NCI-H2196 (cell line): ENCODE data around the gene ANKRD24.
"Not testable (repeated sequence)": the region's sequence is repeated elsewhere in the genome, so short reads cannot be mapped to it uniquely, and the experiment has no call there.

ENCODE experiments used
- DNase-seq: peaks from one replicate; lab custom pipeline; 2025; ENCODE audit not compliant: unreplicated experiment; lab: John Stamatoyannopoulos, UW

Gene ANKRD24

DNA sequence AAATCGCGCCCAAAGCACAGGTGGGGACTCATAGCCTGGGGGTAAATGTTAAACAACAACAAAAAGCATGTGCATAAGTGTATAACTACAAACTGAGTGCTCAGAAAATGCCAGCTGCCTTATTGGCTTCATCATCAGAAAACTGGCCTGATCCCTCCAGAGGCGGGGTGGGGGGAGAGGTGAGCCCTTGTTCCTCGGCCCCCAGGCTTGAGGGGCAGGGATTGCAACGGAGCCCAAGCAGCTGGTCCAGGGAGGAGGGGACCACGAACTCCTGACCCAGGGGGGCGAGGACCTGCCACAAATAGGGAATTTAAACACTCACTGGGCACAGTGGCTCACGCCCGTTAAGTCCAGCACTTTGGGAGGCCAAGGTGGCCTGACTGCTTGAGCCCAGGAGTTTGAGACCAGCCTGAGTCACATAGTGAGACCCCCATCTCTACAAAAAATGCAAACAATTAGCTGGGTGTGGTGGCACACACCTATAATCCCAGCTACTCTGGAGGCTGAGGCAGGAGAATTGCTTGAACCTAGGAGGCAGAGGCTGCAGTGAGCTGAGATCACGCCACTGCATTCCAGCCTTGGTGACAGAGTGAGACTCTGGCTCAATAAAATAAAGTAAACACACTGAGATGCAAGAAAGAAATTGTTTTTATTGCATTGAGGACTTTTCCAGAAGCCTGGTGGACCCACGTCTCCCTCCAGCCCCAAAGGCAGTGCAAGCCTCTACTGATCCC, 8.8 kb upstream of the ANKRD24 start:
- no peak for DNase-seq

DNA sequence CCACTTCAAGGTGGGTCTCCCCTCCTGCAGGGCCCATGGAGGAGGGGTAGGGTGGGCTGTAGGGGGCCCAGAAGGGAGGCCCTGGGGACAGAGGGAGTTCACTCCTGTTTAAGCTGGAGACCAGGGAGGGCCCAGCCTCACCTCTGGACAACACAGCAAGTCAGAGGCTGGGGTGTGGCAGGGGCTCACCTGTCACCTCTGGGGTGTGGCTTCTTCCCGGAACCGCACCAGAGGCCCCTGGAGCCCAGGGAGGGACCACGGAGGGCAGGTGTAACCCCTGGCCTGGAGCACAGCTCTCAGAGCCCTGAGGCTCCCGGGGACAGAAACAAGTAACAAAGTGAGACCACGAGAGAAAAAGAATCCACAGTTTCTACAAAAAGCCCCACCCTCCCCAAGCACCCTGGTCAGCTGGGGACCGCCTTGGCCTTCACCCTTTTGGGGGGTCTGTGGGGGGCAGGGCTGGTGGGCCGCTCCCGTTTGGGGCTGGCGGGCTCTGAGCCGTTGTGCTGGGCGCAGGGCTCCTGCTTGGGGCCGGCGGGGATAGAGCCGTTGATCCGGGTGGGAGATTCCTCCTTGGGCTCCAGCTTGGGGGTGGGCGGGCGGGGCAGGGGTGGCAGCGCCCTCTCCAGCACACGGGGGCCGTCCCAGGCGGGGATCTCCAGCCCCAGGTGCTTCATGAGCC, 8.1 kb upstream of the ANKRD24 start:
- DNase-seq = no peak

DNA sequence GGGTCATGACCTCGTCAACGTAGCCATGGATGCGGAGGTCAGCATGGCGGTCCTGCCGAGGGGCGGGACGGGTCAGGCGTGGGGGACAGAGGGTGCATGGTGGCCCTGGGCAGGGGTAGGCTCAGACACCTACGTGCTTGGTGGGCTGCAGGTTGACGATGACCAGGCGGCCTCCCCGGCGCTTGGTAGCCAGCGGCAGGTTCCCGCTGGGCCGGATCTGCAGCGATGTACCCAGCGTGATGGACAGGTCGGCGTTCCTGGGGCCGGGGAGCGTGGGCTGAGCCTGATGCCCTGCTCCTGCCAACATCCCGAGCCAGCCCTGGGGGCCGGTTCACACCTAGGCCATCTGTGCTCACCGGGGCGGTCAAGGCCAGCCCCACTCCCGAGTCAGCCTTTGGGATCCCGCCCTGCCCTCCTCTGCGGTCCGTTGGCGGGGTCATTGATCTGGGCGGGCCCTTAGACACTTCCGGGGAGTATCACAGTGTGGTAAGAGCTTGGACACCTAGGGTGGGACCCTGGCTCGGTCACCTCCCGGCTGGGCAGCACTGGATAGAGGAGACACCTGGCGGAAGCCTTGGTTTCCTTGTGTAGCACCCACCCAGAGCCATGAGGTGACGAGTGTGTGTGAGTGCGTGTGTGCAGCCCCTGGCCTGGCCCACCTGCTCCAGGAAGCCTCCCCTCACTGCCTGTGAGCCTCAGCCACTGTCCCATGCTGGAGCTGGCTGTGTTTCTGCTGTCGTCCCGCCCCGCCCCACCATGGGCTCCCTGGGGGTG, 7.4 kb upstream of the ANKRD24 start:
- no peak for DNase-seq

DNA sequence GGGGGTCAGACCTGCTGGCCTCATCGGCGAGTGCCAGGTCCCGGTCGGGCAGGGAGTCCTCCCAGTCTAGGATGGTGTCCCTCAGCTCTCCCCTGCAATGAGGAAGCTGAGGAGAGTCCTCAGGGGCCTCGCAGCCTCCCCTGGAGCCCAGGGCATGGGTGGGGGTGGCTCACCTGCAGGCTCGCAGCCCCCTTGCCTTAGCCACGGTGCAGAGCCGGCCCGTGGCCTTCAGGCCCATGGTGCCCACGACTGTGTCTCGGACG, 6.9 kb upstream of the ANKRD24 start:
- DNase-seq = no peak

DNA sequence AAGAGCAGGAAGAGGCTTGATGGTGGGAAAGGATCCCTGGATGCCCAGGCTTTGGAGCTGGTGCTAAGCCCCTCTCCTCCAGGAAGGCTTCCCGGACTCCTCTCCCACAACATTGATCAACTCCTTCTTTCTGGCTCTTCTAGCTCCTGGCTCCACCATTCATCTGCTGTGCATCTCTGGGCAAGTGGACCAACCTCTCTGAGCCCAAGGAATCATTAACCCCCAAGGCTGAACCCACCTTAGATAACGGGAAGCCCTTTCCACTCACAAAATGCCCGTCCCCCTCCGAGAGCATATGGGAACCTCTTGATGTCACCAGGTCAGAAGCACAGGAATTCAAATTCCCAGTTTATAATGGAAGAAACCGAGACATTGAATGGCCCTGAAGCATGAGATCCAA, 5.3 kb upstream of the ANKRD24 start:
- DNase-seq = no peak

DNA sequence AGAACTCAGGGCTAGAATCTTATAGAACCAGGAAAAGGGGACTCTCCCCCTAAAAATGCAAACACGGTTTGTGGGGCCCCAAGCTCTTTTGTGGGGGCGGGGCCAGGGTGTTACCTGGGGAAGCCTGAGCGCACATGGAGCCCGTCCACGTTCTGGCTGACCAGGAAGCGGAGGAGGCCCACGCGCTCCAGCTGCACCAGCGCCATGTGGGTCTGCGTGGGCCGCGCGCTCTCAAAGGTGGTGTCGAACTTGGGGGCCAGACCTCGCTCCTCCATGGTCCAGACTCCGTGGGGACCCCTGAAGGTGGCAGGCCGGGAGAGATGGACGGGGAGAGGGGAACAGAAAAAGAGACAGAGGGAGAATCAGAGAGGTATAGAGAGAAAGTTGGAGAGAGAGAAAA, 3.5 kb upstream of the ANKRD24 start:
- DNase-seq = no peak

DNA sequence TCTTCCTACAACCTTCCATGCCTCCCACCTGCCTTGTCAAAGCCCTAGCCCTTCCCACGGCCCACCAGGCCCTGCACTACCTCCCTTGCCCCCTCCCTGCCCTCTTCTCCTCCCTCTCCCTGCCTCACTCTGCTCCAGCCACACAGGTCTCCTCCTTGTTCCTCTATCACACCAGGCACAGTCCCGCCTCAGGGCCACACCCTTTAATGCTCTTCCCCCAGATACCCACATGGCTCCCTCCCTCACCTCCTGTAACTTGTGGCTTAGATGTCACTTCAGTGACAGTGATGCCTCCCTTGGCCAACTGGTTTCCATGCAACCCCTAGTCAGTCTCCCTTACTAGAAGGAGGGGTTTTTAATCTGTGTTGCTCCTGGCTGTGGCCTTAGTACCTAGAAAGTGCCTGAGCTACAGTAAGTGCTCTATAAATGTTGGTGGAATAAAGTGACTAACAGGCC, 1.4 kb upstream of the ANKRD24 start:
- no peak for DNase-seq

DNA sequence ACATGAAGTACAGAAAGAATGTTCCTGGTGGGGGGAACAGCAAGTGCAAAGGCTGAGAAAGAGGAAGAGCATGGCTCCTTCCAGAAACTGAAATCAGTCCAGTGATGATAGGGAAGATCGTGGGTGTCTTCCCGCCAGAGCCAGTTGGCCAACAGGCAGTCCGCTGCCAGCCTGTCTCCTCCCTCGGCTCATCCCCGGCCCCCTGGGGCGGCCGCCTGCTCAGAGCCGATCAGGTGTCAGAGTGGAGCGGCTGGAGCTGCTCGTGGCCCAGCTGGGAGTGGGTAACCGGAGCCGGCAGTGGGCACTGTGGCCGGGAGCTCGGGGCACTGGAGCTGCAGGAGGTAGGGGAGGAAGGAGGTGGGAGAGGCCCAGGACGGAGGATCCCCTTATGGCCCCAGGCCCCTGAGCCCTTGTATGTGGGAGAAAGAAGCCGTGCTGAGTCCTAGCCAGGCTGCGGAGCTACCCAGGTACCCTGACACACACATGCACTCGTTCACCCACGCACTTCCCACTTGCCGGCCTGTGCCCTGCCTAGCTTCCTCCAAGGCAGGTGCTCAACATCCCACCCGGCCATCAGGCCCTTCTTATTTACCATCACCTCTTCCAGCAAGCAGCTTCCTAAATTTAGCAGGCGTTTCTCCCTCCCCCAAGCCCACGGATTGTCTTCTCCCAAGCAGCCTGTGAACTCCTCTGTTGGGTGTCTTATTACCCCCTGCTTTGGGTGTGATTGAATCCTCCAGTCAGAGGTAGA, 1.7 kb downstream of the ANKRD24 start:
- DNase-seq = peak; percentile 78

DNA sequence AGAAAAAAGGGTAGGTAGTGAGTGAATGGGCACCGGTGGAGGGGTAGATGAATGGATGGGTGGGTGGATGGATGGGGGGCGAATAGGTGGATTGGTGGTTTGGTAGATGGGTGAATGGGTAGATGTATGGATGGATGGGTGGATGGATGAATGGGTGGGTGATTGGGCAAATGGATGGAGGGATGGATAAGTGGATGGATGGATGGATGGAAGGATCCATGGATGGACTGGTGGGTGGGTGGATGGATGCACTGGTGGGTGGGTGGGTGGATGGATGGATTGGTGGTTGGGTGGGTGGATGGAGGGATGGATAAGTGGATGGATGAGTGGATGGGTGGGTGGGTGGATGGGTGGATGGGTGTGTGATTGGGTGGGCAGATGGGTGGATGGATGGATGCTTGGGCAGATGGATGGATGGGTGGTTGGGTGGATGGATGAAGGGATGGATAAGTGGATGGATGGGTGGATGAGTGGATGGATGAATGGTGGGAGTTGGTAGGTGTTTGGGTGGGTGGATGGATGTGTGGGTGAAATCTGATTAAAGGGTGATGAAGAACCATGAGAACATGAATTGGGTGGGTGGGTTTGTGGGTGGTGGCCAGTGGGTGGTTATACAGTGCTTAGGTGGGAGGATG, 2.3 kb downstream of the ANKRD24 start:
- DNase-seq = no peak

DNA sequence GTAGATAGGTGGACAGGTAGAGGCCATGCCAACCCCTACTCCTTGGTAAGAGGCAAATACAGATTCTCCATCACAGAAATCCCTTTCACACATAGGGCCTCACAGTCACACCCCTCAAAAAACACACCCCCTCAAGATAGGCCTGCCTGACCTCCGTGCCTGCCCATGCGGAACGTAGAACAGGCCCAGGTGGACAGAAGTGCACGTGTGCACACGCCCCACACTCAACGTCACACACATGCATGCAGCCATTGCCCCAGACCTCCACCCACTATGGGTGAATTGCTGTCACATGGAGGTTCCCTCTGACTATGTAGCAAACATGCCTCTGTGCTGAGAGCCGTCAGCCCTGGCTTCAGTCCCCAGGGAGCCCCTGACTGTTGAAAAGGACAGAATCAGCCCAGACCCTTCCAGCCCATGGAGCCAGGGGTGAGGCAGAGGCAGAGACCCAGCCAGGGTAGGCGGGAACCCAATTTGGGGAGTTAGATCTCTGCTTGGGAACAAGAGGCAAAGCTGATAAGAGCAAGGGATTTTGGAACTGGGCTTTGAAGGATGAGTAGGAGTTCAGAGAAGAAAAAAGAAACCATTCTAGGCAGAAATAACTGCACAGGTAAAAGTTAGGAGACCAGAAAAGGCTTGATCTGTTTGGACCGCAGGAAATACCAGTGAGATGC, 3.1 kb downstream of the ANKRD24 start:
- no peak for DNase-seq

DNA sequence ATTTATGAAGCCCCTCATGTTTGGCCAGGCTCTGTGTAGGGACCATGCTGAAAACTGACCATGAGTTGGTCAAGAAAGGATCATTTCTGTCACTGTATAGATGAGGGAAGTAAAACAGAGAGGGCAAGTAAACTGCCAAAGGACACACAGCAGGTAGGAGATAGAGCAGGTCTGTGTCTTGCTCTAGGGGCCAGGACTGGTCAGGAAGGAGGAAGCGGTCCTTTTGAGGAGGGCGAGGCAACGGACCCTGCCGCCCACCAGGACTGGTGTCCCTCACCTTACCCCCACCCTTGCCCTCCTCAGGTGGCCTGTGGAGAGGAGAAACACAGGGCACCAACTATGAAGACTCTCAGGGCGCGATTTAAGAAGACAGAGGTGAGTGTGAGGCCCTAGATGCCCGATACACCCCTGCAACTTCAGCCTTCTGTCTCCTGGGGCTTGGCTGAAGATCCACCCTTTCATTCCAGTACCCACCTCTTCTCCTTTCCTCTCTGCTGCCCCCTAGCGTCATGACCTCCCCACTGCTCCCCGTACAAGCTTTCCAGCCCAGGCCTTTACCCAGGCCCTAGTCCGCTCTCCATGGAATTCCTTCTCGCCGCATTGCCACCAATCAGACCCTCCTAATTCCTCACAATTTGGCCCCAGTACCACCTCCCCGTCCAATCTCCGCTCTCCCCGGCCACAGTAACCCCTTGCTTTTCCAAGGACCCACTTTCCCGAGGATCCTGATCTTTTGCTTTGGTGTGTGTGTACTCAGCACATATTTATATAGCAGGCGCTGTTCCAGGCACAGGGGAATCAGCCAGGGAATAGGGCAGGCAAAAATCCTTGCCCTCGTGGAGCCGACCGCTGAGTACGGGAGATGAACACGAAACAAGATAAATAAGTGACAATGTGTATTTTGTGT, 3.9 kb downstream of the ANKRD24 start:
- DNase-seq = peak; percentile 80

DNA sequence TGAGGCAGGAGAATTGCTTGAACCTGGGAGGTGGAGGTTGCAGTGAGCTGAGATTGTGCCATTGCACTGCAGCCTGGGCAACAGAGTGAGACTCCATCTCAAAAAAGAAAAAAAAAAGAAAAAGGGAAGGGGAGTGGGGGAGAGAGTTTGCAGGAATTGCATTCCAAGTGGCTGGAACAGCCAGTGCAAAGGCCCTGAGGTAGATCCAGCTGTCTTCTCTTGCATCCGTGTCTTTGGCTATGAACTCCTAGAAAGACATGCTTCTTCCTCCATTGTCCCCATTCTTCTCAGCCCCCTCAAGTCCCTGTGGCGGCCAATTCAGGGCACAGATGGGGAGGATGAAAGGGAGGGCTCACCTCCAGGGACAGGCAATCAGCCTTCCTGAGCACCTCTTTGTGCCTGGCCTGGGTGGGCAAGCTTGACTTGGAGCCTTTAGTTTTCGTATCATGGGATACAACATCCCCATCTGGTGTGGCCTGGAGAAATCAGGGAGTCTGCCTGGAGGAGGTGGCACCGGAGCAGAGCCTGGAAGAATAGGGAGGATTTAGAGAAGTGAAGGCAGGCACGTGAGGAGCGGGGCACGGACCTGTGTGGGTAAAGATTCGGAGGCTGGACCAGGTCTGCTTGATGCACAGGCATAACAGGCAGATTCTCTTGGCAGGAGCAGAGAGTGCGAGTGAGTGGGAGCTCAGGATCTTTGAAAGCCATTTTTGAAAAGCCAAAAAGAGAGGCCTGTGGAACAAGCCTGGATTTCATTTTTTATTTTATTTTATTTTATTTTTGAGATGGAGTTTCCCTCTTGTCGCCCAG, 5.0 kb downstream of the ANKRD24 start:
- DNase-seq = no peak

DNA sequence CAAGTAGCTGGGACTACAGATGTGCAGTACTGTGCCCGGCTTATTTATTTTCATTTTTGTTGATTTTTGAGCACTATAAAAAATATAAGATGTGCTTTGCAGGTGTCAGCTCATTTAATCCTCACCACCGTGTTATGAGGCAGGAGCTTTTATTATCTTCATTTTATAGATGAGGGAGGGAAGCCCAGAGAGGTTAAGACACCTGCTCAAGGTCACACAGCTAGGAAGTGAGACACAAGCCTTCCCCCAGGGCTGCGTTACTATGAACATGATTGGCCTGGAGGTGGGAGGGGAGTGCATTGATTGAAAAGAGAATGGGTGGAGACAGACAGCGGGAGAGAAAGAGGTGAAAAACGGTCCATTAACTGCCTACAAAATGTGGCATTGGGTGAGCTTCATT, 7.2 kb downstream of the ANKRD24 start:
- DNase-seq = no peak

DNA sequence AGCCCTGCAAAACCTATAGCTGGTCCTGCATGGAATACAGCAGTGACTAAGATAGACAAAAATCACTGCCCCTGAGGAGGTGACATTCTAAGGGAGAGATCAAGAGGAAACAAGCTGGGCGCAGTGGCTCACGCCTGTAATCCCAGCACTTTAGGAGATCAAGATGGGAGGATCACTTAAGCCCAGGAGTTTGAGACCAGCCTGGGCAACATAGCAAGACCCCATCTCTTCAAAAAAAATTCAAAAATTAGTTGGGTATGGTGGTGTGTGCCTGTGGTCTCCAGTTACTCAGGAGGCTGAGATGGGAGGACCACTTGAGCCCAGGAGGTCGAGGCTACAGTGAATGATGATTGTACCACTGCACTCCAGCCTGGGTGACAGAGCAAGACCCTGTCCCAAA, 10.0 kb downstream of the ANKRD24 start:
- not testable (repeated sequence) for DNase-seq

DNA sequence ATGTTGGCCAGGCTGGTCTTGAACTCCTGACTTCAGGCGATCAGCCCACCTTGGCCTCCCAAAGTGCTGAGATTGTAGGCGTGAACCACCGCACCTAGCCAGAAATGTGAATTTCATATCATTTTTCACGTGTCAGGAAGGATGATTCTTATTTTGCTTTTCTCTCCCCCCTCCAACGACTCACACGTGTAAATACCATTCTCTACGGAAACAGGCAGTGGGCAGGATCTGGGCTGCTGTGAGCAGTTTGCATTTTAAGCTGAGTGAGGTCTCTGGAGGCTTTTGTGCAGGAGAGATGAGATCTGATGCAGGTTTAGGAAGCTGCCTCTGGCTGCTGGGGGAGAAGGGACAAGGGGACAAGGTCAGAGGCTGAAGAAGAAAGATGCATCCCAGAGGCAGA, 11.9 kb downstream of the ANKRD24 start:
- DNase-seq = no peak

DNA sequence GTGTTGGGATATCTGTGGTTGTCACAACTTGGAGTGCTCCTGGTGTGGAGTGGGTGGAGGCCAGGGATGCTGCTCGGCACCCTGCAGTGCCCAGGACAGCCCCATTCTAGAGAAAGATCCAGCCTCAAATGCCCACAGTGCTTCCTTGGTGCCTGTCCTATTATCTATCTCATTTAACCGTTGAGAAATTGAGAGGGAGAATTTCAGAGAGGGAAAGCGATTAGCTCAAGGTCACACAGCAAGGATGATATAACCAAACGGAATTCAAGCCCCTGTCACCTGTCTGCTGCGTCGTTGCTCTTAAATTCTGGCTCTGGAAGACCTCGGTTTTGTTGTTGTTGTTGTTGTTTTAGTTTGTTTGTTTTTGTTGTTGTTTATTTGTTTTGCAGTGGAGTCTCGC, 13.5 kb downstream of the ANKRD24 start:
- DNase-seq = no peak

DNA sequence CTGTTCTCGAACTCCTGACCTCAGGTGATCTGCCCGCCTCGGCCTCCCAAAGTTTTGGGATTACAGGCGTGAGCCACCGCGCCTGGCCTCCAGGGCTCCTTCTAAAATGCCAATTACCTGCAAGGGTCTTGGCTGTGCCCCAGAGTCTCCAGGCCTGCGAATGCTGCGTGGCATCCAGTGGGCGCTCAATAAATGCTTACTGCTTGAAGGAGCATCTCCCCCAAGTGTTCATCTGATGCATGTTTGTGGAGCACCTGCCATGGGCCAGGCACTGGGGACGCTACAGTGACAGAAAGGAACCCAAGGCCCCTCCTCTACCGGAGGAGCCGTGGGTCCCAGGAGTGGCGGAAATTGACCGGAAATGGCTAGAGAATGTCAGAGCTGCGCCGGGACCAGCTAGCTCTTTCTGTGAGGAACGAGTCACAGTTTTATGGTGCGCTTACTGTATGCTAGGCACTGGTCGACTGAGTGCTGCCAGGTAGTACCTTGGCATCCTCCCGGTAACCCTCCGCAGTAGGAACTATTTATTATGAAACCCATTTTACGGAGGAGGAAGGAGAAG, 14.2 kb downstream of the ANKRD24 start:
- DNase-seq = no peak

DNA sequence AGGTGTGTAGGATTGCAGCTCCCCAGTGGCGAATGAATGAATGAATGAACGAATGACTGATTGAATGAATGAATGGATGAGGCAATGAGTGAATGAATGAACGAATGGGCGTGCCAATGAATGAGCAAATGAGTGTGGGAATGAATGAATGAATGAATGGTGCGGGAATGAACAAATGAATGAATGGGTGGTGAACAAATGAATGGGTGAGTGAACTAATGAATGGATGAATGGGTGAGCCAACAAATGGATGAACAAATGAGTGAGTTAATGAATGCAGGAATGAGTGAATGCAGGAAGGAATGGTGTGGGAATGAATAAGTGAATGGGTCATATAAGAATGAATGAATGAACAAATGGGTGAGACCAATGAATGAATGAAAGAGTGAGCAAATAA, 14.7 kb downstream of the ANKRD24 start:
- DNase-seq = no peak
